OCI-LY1 (cell line): Measurements from ENCODE around the gene BRF1.

Experiments
- H2AFZ ChIP-seq: fragments of 200-600 bp; sonication (generic), shearing (Covaris generic); 2 replicates; pipeline ENCODE4 v1.6.0; 2014; ENCODE audit warnings: antibody characterized with exemption, mild to moderate bottlenecking, low read length
- H3F3A ChIP-seq: fragments of 200-600 bp; sonication (generic), shearing (Covaris generic); 2 replicates; pipeline ENCODE4 v1.6.0; 2014; ENCODE audit warnings: mild to moderate bottlenecking, antibody characterized with exemption, low read length, moderate library complexity; ENCODE audit not compliant: insufficient read depth
- H3K27ac ChIP-seq: fragments of 200-600 bp; sonication (generic); 2 replicates; pipeline ENCODE4 v1.5.1; 2014; ENCODE audit warnings: low read length, mixed run types, mild to moderate bottlenecking, low read depth; ENCODE audit not compliant: poor library complexity, severe bottlenecking
- H3K27me3 ChIP-seq: fragments of 200-600 bp; sonication (generic); 2 replicates; pipeline ENCODE4 v1.6.0; 2014; ENCODE audit warnings: antibody characterized with exemption, mild to moderate bottlenecking, low read length, moderate library complexity; ENCODE audit not compliant: insufficient read depth
- H3K36me3 ChIP-seq: fragments of 200-600 bp; sonication (generic); 2 replicates; pipeline ENCODE4 v1.6.1; 2014; ENCODE audit warnings: mild to moderate bottlenecking, antibody characterized with exemption, low read length, moderate library complexity, mixed read lengths; ENCODE audit not compliant: insufficient read depth
- H3K4me1 ChIP-seq: fragments of 200-600 bp; sonication (generic); 2 replicates; pipeline ENCODE4 v1.5.1; 2014; ENCODE audit warnings: mild to moderate bottlenecking, low read length, moderate library complexity; ENCODE audit not compliant: insufficient read depth, severe bottlenecking
- H3K4me2 ChIP-seq: fragments of 200-600 bp; sonication (generic), shearing (Covaris generic); 2 replicates; pipeline ENCODE4 v1.6.1; 2014; ENCODE audit warnings: low read length
- H3K4me3 ChIP-seq: fragments of 200-600 bp; sonication (generic); 2 replicates; pipeline ENCODE4 v1.5.1; 2014; ENCODE audit warnings: low read length, low read depth, mild to moderate bottlenecking, mixed read lengths; ENCODE audit not compliant: poor library complexity, severe bottlenecking
- H3K79me2 ChIP-seq: fragments of 200-600 bp; shearing (Covaris generic); 2 replicates; pipeline ENCODE4 v1.6.1; 2016; ENCODE audit warnings: mixed run types, low read length, mixed read lengths; ENCODE audit not compliant: insufficient read depth
- H3K9ac ChIP-seq: fragments of 200-600 bp; sonication (generic), shearing (Covaris generic); 2 replicates; pipeline ENCODE4 v1.6.1; 2014; ENCODE audit warnings: mild to moderate bottlenecking, low read length, mixed read lengths
- H3K9me2 ChIP-seq: fragments of 200-600 bp; sonication (generic), shearing (Covaris generic); 2 replicates; pipeline ENCODE4 v1.6.1; 2014; ENCODE audit warnings: low read depth, mild to moderate bottlenecking, low read length, mixed read lengths
- H3K9me3 ChIP-seq: fragments of 200-600 bp; shearing (Covaris generic); 2 replicates; pipeline ENCODE4 v1.6.1; 2014; ENCODE audit warnings: low read length, mixed read lengths
- H4K20me1 ChIP-seq: fragments of 200-600 bp; sonication (generic), shearing (Covaris generic); 2 replicates; pipeline ENCODE4 v1.6.0; 2016; ENCODE audit warnings: mild to moderate bottlenecking, low read length; ENCODE audit not compliant: insufficient read depth
- EZH2 ChIP-seq: fragments of 200-600 bp; sonication (generic), shearing (Covaris generic); IDR thresholded peaks from 2 replicates; pipeline ENCODE4 v1.8.0; 2017; ENCODE audit warnings: borderline replicate concordance, mixed run types, mild to moderate bottlenecking, antibody characterized with exemption, low read length, moderate library complexity, mixed read lengths
- TF ChIP-seq, protein P1 (sequence below): fragments of 200-600 bp; sonication (generic), shearing (Covaris generic); IDR thresholded peaks from 2 replicates; pipeline ENCODE4 v1.5.1; 2017; ENCODE audit warnings: mild to moderate bottlenecking, antibody characterized with exemption, low read length, moderate library complexity, mixed read lengths

The BRF1 gene

DNA sequence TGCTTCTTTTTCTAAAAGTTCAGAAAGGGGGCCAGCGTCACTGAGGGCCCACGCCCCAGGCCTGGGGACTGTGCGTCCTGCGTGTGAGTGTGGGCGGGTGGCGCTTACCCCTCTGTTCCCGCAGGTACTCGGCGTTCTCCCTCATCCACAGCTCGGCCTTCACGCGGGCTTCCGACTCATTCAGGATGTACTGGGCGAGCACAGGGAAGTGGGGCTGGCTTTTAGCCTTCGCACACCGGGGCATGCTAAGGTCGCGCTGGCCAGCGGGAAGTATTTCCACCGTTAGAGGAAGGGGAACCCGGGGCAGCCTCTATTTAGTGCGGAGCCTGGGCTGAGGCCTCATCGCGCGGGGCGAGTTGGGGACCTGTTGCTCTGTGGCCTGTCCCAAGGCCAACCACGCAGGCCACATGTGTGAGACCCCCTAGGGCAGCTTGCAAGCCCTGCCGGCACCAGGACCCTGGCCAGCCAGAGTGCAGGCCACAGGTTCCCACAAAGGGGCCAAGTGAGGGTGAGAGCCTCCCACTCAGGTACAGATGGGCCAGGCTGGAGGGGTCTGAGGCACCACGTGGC lies 81.7 kb downstream of the BRF1 start:
- Histone ChIP-seq H3K9me3 (no peaks in the 10 kb centered on the region), H3K27ac (no peak overlapping the region), H3K9me2 (no peaks in the 10 kb centered on the region), H3K36me3 (no peaks in the 10 kb centered on the region; the same call in 1 of the 2 replicates), H3F3A (no peaks in the 10 kb centered on the region), H3K9ac (no peak overlapping the region), H3K79me2 (no peaks in the 10 kb centered on the region), H3K4me2 (no peak overlapping the region), H4K20me1 (no peaks in the 10 kb centered on the region), H3K4me1 (peaks cover 11% of the 10 kb centered on the region), H3K27me3 (no peaks in the 10 kb centered on the region), H3K4me3 (no peak overlapping the region), H2AFZ (no peak overlapping the region)
- TF ChIP-seq EZH2 = no peak

DNA sequence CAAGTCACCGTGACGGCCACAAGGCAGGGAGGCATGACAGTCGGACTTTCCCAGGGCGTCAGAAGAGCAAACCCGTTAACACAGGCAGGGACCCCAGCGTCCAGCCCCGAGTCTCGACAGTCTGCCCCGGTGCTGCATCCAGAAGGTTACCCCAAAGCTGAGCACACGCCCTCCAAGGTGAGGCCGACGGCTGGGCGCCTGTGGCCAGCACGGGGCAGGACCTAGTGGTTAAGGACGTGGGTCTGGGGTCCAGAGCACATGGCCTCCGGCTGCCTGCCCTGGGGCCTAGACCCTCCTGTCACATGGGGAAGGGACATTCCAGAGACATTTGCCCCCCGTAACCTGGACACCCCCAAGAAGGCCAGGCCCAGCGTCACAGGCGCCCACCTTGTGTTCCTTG lies 82.2 kb downstream of the BRF1 start:
- TF ChIP-seq, protein P1, sequence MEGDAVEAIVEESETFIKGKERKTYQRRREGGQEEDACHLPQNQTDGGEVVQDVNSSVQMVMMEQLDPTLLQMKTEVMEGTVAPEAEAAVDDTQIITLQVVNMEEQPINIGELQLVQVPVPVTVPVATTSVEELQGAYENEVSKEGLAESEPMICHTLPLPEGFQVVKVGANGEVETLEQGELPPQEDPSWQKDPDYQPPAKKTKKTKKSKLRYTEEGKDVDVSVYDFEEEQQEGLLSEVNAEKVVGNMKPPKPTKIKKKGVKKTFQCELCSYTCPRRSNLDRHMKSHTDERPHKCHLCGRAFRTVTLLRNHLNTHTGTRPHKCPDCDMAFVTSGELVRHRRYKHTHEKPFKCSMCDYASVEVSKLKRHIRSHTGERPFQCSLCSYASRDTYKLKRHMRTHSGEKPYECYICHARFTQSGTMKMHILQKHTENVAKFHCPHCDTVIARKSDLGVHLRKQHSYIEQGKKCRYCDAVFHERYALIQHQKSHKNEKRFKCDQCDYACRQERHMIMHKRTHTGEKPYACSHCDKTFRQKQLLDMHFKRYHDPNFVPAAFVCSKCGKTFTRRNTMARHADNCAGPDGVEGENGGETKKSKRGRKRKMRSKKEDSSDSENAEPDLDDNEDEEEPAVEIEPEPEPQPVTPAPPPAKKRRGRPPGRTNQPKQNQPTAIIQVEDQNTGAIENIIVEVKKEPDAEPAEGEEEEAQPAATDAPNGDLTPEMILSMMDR = no peak
- no peak for TF ChIP-seq EZH2
- Histone ChIP-seq H3K36me3 (no peaks in the 10 kb centered on the region; the same call in 1 of the 2 replicates), H3K9ac (no peak overlapping the region), H3K4me3 (no peak overlapping the region), H3F3A (no peaks in the 10 kb centered on the region), H3K27ac (no peak overlapping the region), H4K20me1 (no peaks in the 10 kb centered on the region), H2AFZ (no peak overlapping the region), H3K9me3 (no peaks in the 10 kb centered on the region), H3K79me2 (no peaks in the 10 kb centered on the region), H3K4me1 (peaks cover 9% of the 10 kb centered on the region), H3K27me3 (no peaks in the 10 kb centered on the region), H3K9me2 (no peaks in the 10 kb centered on the region), H3K4me2 (no peak overlapping the region)

DNA sequence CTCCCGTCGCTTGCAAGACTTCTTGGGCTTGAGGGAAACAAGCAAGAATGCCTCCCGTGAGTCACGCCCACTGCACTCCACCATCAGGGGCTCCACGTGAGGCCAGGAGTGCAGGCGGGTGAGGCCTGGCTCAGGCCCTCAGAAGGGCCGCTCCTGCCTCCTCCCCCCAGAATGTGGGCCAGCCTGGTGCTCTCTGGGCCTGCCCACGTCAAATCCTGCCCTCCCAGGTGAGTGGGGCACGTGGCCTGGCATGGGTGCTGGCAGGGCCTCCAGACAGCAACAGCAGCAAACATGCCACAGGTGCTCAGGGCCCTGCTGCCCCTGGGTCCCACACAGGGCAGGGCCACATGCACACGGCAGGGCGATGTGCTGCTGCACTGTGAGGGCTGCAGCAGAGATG lies 83.0 kb downstream of the BRF1 start:
- TF ChIP-seq, protein P1 = no peak
- TF ChIP-seq EZH2 = no peak
- H3K27ac ChIP-seq = no peak overlapping the region

More for the DNA sequence above, 83.0 kb downstream of the BRF1 start:
- Histone ChIP-seq H3K9me2 (no peaks in the 10 kb centered on the region), H3K4me1 (peaks cover under 1% of the 10 kb centered on the region), H3K36me3 (no peaks in the 10 kb centered on the region; the same call in 1 of the 2 replicates), H2AFZ (no peak overlapping the region), H3K4me2 (no peak overlapping the region), H3K9me3 (no peaks in the 10 kb centered on the region), H4K20me1 (no peaks in the 10 kb centered on the region), H3K4me3 (no peak overlapping the region), H3K79me2 (no peaks in the 10 kb centered on the region), H3F3A (no peaks in the 10 kb centered on the region), H3K9ac (no peak overlapping the region), H3K27me3 (no peaks in the 10 kb centered on the region)
